Aorta (tissue), 5 donors: Measurements from ENCODE around the gene MORN1. TPM values are rescaled to one million over a fixed set of nuclear protein-coding genes. Genes with fewer than 3 reads are reported as not detected.

Experiments used
- ATAC-seq: fragments of 200-7000 bp; cut with Tn5 transposase; one replicate; pipeline ENCODE4 v1.9.1; 2022; ENCODE audit warnings: moderate library complexity; ENCODE audit not compliant: low FRiP score
- DNase-seq, 2 donors: peaks; one replicate each; pipeline ENCODE4 v3.0.0-alpha.2; 2020
- H3K27ac ChIP-seq, 2 donors: one replicate each; pipeline ENCODE4 v1.5.1; 2013; ENCODE audit warnings: low read length in 2 of 2, mild to moderate bottlenecking in 2 of 2, moderate library complexity in 2 of 2, control low read depth in 1 of 2, inconsistent platforms in 1 of 2, low read depth in 1 of 2
- H3K27me3 ChIP-seq, 2 donors: one replicate each; pipeline ENCODE4 v1.6.1; 2013; ENCODE audit warnings: control low read depth in 1 of 2, low read length in 1 of 2, mild to moderate bottlenecking in 1 of 2, moderate library complexity in 1 of 2; ENCODE audit not compliant: insufficient read depth in 2 of 2, control insufficient read depth in 1 of 2
- H3K36me3 ChIP-seq, 2 donors: one replicate each; pipeline ENCODE4 v1.6.1; 2013; ENCODE audit warnings: control low read depth in 1 of 2, low read length in 1 of 2, mild to moderate bottlenecking in 1 of 2; ENCODE audit not compliant: insufficient read depth in 2 of 2, control insufficient read depth in 1 of 2
- H3K4me1 ChIP-seq, 2 donors: one replicate each; pipeline ENCODE4 v1.6.1; 2013; ENCODE audit warnings: low read length in 2 of 2, control low read depth in 1 of 2, mild to moderate bottlenecking in 1 of 2, moderate library complexity in 1 of 2; ENCODE audit not compliant: insufficient read depth in 2 of 2, control insufficient read depth in 1 of 2
- H3K4me3 ChIP-seq, 2 donors: one replicate each; pipeline ENCODE4 v1.5.1; 2013; ENCODE audit warnings: low read length in 2 of 2, control low read depth in 1 of 2, mild to moderate bottlenecking in 1 of 2
- H3K9me3 ChIP-seq: one replicate; pipeline ENCODE4 v1.6.1; 2013; ENCODE audit warnings: mild to moderate bottlenecking, low read length; ENCODE audit not compliant: control insufficient read depth
- WGBS, 2 donors: extraction: QIAGEN DNeasy Blood & Tissue Kit; methylation state at CpG; one replicate each; pipeline ENCODE4 v1.1.7; 2013; 5-methylcytosine and 5-hydroxymethylcytosine counted together
- intact Hi-C, 2 donors: fragments of 100-400 bp; cut with DNase I; formaldehyde crosslinking; loops; one replicate each; pipeline versions ENCODE4 v1.14.2 to v1.15.0; 2022
- polyA plus RNA-seq, 2 donors: library from polyadenylated mRNA; stranded (reverse); fragments of 200-250 nt; gene quantifications; one replicate each; pipeline ENCODE4 v1.2.3, GENCODE V29; 2013
- total RNA-seq, 2 donors: library from RNA; stranded (reverse); fragmentation: NEBNext Ultra II Directional; extraction: Animal tissue kit (Norgen Biotek cat#: 25700); gene quantifications; one replicate each; pipeline ENCODE4 v1.2.1, GENCODE V29; 2021
- donor health status: healthy with polysubstance abuse.
- donor health status: Bipolar disorder and iron deficiency.
- donor health status: DM: no; HTN: no; CAD: no.
- donor health status: DM: no; HTN: no; CAD: no.
- donor health status: DM: yes; HTN: yes; CAD: no.

The MORN1 gene
- total and polyA plus RNA-seq, 4 donors: 0.50 to 12.0 (median 6.9) TPM

DNA sequence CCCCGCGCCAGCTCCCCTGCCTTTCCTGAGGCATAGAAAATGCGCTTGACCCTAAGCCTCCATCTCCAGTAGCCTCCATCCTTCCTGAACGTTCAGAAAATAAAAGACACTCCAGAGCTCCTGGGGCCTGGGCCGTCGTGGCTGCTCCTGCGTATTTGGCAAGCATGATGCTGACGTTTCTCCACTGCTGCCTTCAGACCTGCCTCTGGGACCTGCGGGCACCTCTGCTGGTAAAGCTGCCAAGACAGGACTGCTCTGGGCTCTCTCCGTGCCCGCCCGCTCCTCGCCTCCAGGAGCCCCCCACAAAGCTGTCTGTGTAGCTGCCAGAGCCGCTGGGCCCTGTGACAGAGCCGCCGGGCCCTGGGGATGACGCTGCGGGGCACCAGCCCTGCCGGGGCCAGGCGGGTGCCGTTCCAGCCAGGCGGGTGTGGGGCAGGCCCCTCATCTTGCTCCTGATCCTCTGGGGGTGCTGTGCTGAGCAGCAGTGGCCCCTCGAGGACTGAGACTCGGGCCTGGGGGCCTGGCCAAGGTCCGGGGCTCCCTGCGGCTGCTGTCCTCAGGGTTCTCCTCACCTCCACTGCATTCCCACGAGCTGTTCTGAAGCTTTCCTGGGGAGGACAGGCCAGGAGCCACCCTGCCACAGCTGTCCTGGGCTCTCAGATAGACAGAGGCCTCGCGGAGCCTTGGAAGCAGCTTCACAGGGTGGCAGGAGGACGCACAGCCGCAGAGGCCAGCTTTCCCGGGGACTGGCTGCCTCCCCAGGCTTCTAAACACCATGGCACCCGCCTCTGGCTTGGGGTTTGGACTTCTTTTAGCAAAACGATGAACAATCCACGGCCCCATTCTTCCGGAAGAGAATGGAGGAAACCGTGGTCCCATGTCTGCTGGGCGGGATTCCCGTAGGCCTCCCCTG, 48.1 kb downstream of the MORN1 start:
- 85 to 90% methylated on average over 38 to 39 of the region's 39 CpGs for WGBS, 2 donors
- Histone ChIP-seq H3K4me1 (no peaks in the 10 kb centered on the region), H3K9me3 (no peaks in the 10 kb centered on the region), H3K27me3 (no peaks in the 10 kb centered on the region), H3K4me3 (no peak overlapping the region), H3K27ac (no peak overlapping the region), H3K36me3 (no peaks in the 10 kb centered on the region)
- intact Hi-C loops: no loop called here
- ATAC-seq: no peak
- DNase-seq: peak; percentile 35 to 69

DNA sequence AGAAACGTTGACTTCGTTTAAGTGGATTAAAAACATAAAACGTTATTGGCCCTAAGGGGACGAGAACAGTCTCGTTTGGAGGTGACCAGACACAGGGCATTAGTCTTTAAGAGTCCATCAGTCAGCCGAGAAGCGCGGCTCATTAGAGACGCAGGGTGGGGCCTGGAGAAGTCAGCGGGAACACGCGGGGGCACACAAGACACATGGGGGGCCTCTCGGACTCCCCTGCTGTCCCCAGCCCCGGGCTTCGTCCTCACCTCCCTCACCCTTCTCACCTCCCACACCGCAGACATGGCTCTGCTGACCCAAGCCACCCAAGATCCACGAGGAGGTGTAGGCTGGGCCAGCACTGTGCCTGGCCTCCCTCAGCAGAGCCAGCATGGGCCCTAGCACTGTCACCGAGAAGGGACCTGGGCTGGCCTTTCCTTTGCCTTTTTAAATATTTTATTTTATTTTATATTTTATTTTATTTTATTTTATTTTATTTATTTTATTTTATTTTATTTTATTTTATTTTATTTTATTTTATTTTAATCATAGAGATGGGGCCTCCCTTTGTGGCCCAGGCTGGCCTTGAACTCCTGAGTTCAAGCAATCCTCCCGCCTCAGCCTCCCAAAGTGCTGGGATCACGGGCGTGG, 48.9 kb downstream of the MORN1 start:
- no peak for ATAC-seq
- WGBS, 2 donors: 88 to 91% methylated on average over 21 of the region's 21 CpGs
- intact Hi-C loops: no loop called here

DNA sequence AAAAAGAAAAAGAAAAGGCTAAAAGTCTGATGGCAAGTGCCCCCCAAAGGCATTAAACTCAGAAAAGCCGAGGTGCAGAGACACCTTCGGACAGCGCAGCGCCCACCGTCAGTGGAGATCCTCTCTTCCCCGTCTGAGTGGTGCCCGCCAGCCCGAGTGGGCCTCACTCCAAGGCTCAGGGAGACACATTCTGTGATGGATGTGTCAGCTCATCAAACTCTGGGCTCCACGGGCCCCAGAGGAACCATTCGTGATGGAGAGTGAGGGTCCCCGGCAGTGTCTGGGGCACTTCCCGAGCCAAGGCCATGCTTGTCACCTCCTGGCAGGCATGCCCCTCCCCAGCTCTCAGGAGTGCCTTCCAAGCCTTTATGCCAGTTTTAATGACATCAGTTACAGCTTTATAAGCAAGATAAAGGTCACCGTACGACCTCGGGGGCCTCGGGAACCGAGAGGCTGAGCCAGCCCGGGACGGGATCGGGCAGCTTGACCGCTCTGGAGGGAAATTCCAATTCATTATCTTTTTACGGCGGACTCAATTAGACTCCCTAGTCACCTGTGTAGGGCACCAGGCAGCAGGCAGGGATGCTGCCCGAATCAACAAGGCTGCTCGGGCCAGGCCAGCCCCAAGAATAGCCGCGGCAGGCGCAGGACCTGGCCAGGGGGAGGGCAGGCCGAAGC, 49.5 kb downstream of the MORN1 start:
- peak; percentile 40 to 64 for DNase-seq
- no peak for ATAC-seq
- no peaks in the 10 kb centered on the region for H3K4me1 ChIP-seq
- H3K9me3 ChIP-seq: no peaks in the 10 kb centered on the region
- H3K27ac ChIP-seq: no peak overlapping the region
- H3K27me3 ChIP-seq: no peaks in the 10 kb centered on the region
- H3K4me3 ChIP-seq: no peak overlapping the region
- no peaks in the 10 kb centered on the region for H3K36me3 ChIP-seq
- 75 to 89% methylated on average over 29 of the region's 29 CpGs for WGBS, 2 donors
- intact Hi-C loops: no loop called here

More for the DNA sequence above, 48.9 kb downstream of the MORN1 start:
- peak; percentile 39 to 40 for DNase-seq
- Histone ChIP-seq H3K36me3 (no peaks in the 10 kb centered on the region), H3K27ac (no peak overlapping the region), H3K4me3 (no peak overlapping the region), H3K27me3 (no peaks in the 10 kb centered on the region), H3K4me1 (no peaks in the 10 kb centered on the region), H3K9me3 (no peaks in the 10 kb centered on the region)

DNA sequence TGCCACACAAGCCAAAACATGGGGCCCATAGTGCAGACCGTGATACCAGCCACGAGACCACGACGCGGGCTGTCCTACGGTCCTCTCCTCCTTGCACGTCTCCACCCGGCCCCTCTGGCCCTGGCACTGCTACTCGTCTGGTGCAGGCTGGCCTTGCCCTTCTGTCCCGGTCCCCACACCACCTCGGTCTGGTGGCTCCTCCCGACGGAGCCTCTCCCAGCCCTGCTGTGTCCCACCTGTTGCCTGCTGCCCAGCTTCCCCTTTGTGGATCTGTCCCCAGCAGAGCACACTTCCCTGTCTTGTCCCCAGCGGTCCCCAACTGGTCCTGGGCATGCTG, 50.5 kb downstream of the MORN1 start:
- peak in 1 of 2 donors; percentile 41 for DNase-seq

DNA sequence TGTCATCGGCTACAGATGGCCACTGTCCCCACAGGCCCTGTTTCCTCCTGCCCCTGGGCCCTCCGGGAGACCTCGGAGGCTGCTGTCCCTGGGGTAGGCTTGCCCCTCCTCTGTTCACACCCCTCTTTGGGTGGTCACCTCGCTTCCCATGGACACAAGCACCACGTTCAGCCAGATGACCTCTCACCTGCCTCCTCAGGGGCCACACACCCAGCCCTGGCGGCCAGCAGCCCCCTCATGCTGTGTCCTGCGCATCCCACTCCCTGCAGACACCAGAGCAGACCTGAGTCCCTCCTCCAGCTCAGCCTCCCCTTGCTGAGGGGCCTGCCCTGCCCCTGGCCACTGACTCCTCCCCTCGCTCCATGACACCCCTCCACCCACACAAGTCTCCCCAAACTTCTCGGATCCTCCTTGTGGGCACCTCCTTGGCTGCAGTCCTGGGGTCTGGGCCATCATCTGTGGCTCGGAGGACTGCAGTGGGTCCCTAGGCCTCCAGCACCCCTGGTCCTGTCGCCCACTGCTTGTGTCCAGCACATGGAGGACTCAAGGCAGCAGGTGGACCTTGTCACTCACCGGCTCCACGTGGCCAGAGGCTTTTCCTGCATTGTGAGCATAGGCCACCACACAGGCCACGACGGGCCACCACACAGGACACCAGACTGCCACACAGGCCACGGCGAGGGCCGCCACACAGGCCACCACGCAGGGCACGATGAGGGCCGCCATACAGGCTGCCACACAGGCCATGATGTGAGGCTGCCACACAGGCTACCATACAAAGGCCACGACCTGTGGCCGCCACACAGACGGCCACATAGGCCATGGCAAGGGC, 51.1 kb downstream of the MORN1 start:
- Histone ChIP-seq H3K27me3 (no peaks in the 10 kb centered on the region), H3K4me1 (no peaks in the 10 kb centered on the region), H3K4me3 (no peak overlapping the region), H3K36me3 (no peaks in the 10 kb centered on the region), H3K9me3 (no peaks in the 10 kb centered on the region), H3K27ac (no peak overlapping the region)
- DNase-seq: peak in 1 of 2 donors; percentile 30
- no peak for ATAC-seq
- intact Hi-C loops: no loop called here
- WGBS, 2 donors: 91 to 94% methylated on average over 24 of the region's 24 CpGs

More for the DNA sequence above, 50.5 kb downstream of the MORN1 start:
- H3K4me1 ChIP-seq: no peaks in the 10 kb centered on the region
- H3K9me3 ChIP-seq: no peaks in the 10 kb centered on the region
- 94 to 96% methylated on average over 14 of the region's 14 CpGs for WGBS, 2 donors
- no peaks in the 10 kb centered on the region for H3K27me3 ChIP-seq
- no peak overlapping the region for H3K27ac ChIP-seq
- no peaks in the 10 kb centered on the region for H3K36me3 ChIP-seq
- intact Hi-C loops: no loop called here
- no peak for ATAC-seq
- no peak overlapping the region for H3K4me3 ChIP-seq

DNA sequence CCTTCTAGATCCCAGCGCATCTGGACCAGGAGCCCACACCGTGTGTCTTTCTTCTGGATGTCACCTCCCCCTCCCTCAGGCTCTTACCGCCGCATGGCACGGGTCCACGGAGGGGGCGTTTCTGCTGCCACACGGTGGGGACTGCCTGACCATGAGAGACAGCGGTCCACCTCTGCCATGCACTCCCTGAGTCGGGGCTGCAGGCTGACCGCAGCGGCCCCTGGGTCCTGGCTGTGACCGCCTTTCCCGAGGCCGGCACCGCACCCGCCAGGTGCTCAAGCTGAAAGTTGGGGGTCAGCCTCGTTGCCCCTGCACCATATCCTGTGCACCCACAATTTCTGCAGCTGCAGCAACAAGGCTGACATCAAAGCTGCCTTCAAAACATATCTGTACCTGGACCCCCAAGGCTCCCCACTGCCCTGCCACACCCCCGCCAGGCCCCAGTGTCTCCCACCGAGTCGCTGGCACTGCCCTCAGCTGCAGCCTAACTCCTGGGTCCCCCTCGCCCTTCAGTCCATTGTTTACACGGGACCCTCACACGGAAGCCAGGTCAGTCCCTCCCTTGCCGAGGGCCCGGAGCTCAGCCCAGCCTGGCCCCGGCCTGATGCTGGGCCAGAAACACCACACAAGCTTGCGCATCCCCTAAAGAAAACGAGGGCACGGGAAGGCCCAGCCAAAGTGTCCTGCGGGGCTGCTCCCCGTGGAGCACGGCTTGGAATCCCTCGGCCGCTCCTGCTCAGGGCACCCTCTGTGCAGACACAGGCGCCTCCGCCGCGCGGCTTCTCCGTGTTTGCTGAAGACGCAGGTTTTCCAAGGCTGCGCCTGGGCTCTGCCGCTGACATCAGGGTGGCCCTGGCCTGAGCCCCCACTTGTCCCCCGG, 51.9 kb downstream of the MORN1 start:
- Histone ChIP-seq H3K36me3 (no peaks in the 10 kb centered on the region), H3K27me3 (no peaks in the 10 kb centered on the region), H3K27ac (no peak overlapping the region), H3K9me3 (no peaks in the 10 kb centered on the region), H3K4me1 (no peaks in the 10 kb centered on the region), H3K4me3 (no peak overlapping the region)
- 91% methylated on average over 44 to 45 of the region's 45 CpGs for WGBS, 2 donors
- no peak for ATAC-seq
- DNase-seq: no peak
- intact Hi-C loops: no loop called here

DNA sequence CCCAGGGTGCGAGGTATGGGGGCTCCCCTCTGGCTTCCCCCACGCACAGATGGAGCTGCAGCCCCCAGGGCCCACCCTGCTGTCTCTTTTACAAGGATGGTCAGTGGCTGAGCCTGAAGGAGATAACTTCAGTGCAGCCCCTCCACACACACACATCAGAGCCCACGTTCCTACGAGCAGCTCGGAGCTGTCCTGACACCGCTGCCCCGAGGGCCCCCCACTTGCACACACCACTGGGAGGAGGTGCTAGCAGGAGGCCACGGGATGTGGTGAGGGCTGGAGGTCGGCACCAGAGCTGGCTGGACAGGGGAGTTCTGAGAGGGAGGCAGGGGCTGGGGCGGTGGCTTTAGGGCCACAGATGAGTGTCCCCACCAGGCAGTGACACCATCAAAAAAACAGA, 53.9 kb downstream of the MORN1 start:
- Histone ChIP-seq H3K27ac (no peak overlapping the region), H3K36me3 (no peaks in the 10 kb centered on the region), H3K9me3 (no peaks in the 10 kb centered on the region), H3K4me3 (no peak overlapping the region), H3K27me3 (no peaks in the 10 kb centered on the region), H3K4me1 (no peaks in the 10 kb centered on the region)
- no peak for DNase-seq
- 83 to 85% methylated on average over 9 to 10 of the region's 10 CpGs for WGBS, 2 donors
- no peak for ATAC-seq
- intact Hi-C loops: no loop called here
